GM23338 (cell line): ENCODE measurements around the gene CAPN14. TPM values are rescaled to one million over a fixed set of nuclear protein-coding genes. Genes with fewer than 3 reads are reported as not detected.

Experiments
- ATAC-seq: fragments of 200-7000 bp; cut with Tn5 transposase; 3 replicates; pipeline ENCODE4 v1.9.1; 2020
- DNase-seq: peaks from one replicate; pipeline ENCODE4 v3.0.0-alpha.2; 2015; ENCODE audit warnings: low spot score
- H2AFZ ChIP-seq: fragments of 200-600 bp; sonication (generic); 2 replicates; pipeline ENCODE4 v1.8.0; 2016; ENCODE audit warnings: antibody characterized with exemption, mild to moderate bottlenecking, moderate library complexity
- H3F3A ChIP-seq: fragments of 200-600 bp; sonication (generic); replicated peaks from 2 replicates; pipeline ENCODE4 v1.8.0; 2017; ENCODE audit warnings: antibody characterized with exemption, mixed run types, low read depth
- H3K27ac ChIP-seq: fragments of 200-600 bp; sonication (generic); 2 replicates; pipeline ENCODE4 v1.6.1; 2016; ENCODE audit warnings: low read depth
- H3K27me3 ChIP-seq: fragments of 200-600 bp; sonication (generic); 2 replicates; pipeline ENCODE4 v1.8.0; 2016; ENCODE audit warnings: mild to moderate bottlenecking, mixed run types, moderate library complexity; ENCODE audit not compliant: insufficient read depth
- H3K36me3 ChIP-seq: fragments of 200-600 bp; sonication (generic); 2 replicates; pipeline ENCODE4 v1.8.0; 2016; ENCODE audit warnings: mild to moderate bottlenecking; ENCODE audit not compliant: insufficient read depth
- H3K4me1 ChIP-seq: fragments of 200-600 bp; sonication (generic); 2 replicates; pipeline ENCODE4 v1.8.0; 2016; ENCODE audit warnings: mild to moderate bottlenecking, moderate library complexity; ENCODE audit not compliant: insufficient read depth
- H3K4me2 ChIP-seq: fragments of 200-600 bp; sonication (generic); 2 replicates; pipeline ENCODE4 v1.7.1; 2017; ENCODE audit warnings: mixed run types
- H3K4me3 ChIP-seq: fragments of 200-600 bp; sonication (generic); 2 replicates; pipeline ENCODE4 v1.6.1; 2016; ENCODE audit warnings: mixed run types
- H3K79me2 ChIP-seq: fragments of 200-600 bp; sonication (generic); replicated peaks from 2 replicates; pipeline ENCODE4 v1.8.0; 2017; ENCODE audit warnings: mild to moderate bottlenecking; ENCODE audit not compliant: insufficient read depth
- H3K9me2 ChIP-seq: fragments of 200-600 bp; sonication (generic); 2 replicates; pipeline ENCODE4 v1.8.0; 2017; ENCODE audit not compliant: insufficient read depth
- H4K20me1 ChIP-seq: fragments of 200-600 bp; sonication (generic); replicated peaks from 2 replicates; pipeline ENCODE4 v1.8.0; 2017; ENCODE audit warnings: mild to moderate bottlenecking; ENCODE audit not compliant: insufficient read depth
- H3K27ac Mint-ChIP-seq: 2 replicates; pipeline ENCODE4 v1.8.0; 2020; ENCODE audit warnings: inconsistent platforms, mild to moderate bottlenecking, moderate library complexity, mixed read lengths
- H3K27me3 Mint-ChIP-seq: 3 replicates; pipeline ENCODE4 v1.8.0; 2022; ENCODE audit warnings: low read depth, mild to moderate bottlenecking, moderate library complexity, mixed read lengths, inconsistent platforms; ENCODE audit not compliant: insufficient read depth, poor library complexity
- H3K36me3 Mint-ChIP-seq: 3 replicates; pipeline ENCODE4 v1.8.0; 2021; ENCODE audit warnings: low read depth, mild to moderate bottlenecking, inconsistent platforms, moderate library complexity, mixed read lengths
- H3K4me1 Mint-ChIP-seq: 3 replicates; pipeline ENCODE4 v1.8.0; 2020; ENCODE audit warnings: mild to moderate bottlenecking, inconsistent platforms, mixed read lengths
- H3K4me3 Mint-ChIP-seq: 3 replicates; pipeline ENCODE4 v1.8.0; 2021; ENCODE audit warnings: moderate library complexity, mild to moderate bottlenecking, inconsistent platforms, mixed read lengths
- H3K9me3 Mint-ChIP-seq: 3 replicates; pipeline ENCODE4 v1.8.0; 2020; ENCODE audit warnings: moderate library complexity, mild to moderate bottlenecking, inconsistent platforms, mixed read lengths
- CREB1 ChIP-seq: fragments of 250-450 bp; sonication (Bioruptor Pico); IDR thresholded peaks from 2 replicates; pipeline ENCODE4 v1.5.0; 2020; ENCODE audit warnings: low read depth, mild to moderate bottlenecking, moderate library complexity
- EZH2 ChIP-seq: fragments of 200-600 bp; sonication (generic); IDR thresholded peaks from one replicate; pipeline ENCODE4 v1.8.0; 2017; ENCODE audit warnings: antibody characterized with exemption, mild to moderate bottlenecking, low read depth; ENCODE audit not compliant: unreplicated experiment
- EZH2phosphoT487 ChIP-seq: fragments of 200-600 bp; sonication (generic); IDR thresholded peaks from one replicate; pipeline ENCODE4 v1.8.1; 2018; ENCODE audit warnings: antibody characterized with exemption; ENCODE audit not compliant: unreplicated experiment
- JUNB ChIP-seq: IDR thresholded peaks from one replicate; pipeline ENCODE4 v1.6.1; 2016; ENCODE audit warnings: antibody characterized with exemption; ENCODE audit not compliant: unreplicated experiment
- NANOG ChIP-seq: IDR thresholded peaks from 2 replicates; pipeline ENCODE4 v1.6.1; 2016; ENCODE audit warnings: antibody characterized with exemption, borderline replicate concordance
- POLR2AphosphoS5 ChIP-seq: IDR thresholded peaks from 2 replicates; pipeline ENCODE4 v1.6.1; 2016; ENCODE audit warnings: antibody characterized with exemption, low read depth
- STAT1 ChIP-seq: IDR thresholded peaks from one replicate; pipeline ENCODE4 v1.6.1; 2016; ENCODE audit warnings: antibody characterized with exemption; ENCODE audit not compliant: unreplicated experiment
- ZNF114 ChIP-seq: fragments of 250-450 bp; sonication (Bioruptor Pico); IDR thresholded peaks from 2 replicates; pipeline ENCODE4 v1.5.0; 2020; ENCODE audit warnings: mild to moderate bottlenecking, moderate library complexity
- ZNF331 ChIP-seq: fragments of 250-450 bp; sonication (Bioruptor Pico); IDR thresholded peaks from 2 replicates; pipeline ENCODE4 v1.5.0; 2020; ENCODE audit warnings: low read depth, mild to moderate bottlenecking, moderate library complexity
- polyA plus RNA-seq: library from polyadenylated mRNA; unstranded; fragments of >200 nt; fragmentation: Nextera tagmentation; extraction: Ambion mirVana; gene quantifications from 2 replicates; pipeline ENCODE4 v1.2.1, GENCODE V29; 2016
- total RNA-seq: library from RNA; depleted of rRNA; stranded (reverse); fragments of >200 nt; shearing (Covaris generic); gene quantifications from 2 replicates; pipeline ENCODE4 v1.2.3, GENCODE V29; 2014
- TF ChIP-seq, protein P1 (sequence below): IDR thresholded peaks from 2 replicates; pipeline ENCODE4 v1.6.1; 2016; ENCODE audit warnings: antibody characterized with exemption
- TF ChIP-seq, protein P2 (sequence below): fragments of 250-450 bp; sonication (Bioruptor Pico); IDR thresholded peaks from 2 replicates; pipeline ENCODE4 v1.5.0; 2020; ENCODE audit warnings: mild to moderate bottlenecking, moderate library complexity
- TF ChIP-seq, protein P3 (sequence below), 2 experiments: fragments of 200-600 bp in 1 of 2; sonication (generic) in 1 of 2; conservative IDR thresholded peaks; 2 replicates each; pipeline versions ENCODE4 v1.5.1 to v1.6.1; 2016 to 2017; ENCODE audit warnings: antibody characterized with exemption in 2 of 2, low read depth in 2 of 2, mild to moderate bottlenecking in 2 of 2, moderate library complexity in 1 of 2

CAPN14 gene
- total and polyA plus RNA-seq, 2 experiments from 2014 or later, result 0.15 TPM; not detected in 1

DNA sequence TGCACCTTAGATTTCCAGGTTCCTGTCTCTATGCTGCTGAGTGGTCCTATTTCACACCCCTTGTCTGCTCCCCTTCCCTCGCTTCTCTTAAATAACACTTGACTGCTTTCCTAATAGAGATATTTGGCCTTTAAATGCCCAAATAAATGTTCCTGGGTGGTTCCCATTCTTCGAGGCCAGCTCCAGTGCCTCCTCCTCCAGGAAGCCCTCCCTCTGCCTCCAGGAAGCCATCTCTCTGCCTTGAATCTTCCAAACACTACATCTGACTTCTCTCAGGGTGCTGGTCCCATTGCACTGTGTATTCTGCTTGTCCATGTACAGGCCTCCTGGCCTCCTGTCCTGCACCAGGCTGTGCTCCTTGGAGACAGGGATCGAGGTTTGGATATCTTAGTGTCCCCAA lies 30.8 kb upstream of the CAPN14 start:
- Mint-ChIP-seq H3K27me3 (peaks cover 9% of the 10 kb centered on the region), H3K27ac (no peak overlapping the region), H3K4me1 (peaks cover 10% of the 10 kb centered on the region), H3K9me3 (no peaks in the 10 kb centered on the region), H3K4me3 (no peak overlapping the region), H3K36me3 (peaks cover 3% of the 10 kb centered on the region; the same call in 2 of the 3 replicates)
- H3K4me1 ChIP-seq, result no peaks in the 10 kb centered on the region; the same call in 1 of the 2 replicates
- no peaks in the 10 kb centered on the region for H3K9me2 ChIP-seq
- H3K36me3 ChIP-seq, result no peaks in the 10 kb centered on the region
- no peak overlapping the region for H2AFZ ChIP-seq
- H4K20me1 ChIP-seq, result no peaks in the 10 kb centered on the region
- H3K79me2 ChIP-seq, result no peaks in the 10 kb centered on the region
- no peaks in the 10 kb centered on the region for H3K27me3 ChIP-seq
- ATAC-seq (no peak), DNase-seq (no peak)
- TF ChIP-seq ZNF114 (no peak), NANOG (no peak), EZH2 (no peak), ZNF331 (CRISPR knock-in tag) (no peak), POLR2AphosphoS5 (no peak), JUNB (no peak)
- H3K4me2 ChIP-seq, result no peak overlapping the region
- no peak overlapping the region for H3K27ac ChIP-seq
- no peaks in the 10 kb centered on the region for H3F3A ChIP-seq
- no peak overlapping the region for H3K4me3 ChIP-seq

DNA sequence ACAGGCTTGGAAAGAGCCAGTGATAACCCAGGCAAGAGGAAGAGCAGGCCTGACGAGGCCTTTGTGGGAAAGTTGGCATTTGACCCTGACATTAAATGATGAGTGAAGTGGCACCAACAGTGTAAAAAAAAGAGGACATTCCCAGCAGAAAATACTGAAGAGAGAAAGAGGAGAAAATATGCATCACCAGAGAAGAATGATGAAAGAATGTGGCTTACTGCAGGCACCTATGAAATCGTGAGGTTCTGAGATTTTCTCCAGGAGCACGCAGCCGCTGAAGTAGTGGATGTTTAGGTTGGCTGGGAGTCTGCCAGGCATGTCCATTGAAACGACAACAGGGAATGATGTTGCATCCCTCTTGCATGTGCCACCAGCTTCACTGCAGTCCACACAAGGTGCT lies 30.4 kb upstream of the CAPN14 start:
- Histone ChIP-seq H3K9me2 (no peaks in the 10 kb centered on the region), H3F3A (no peaks in the 10 kb centered on the region), H3K4me1 (no peaks in the 10 kb centered on the region; the same call in 1 of the 2 replicates), H3K4me2 (no peak overlapping the region), H3K4me3 (no peak overlapping the region), H3K27me3 (no peaks in the 10 kb centered on the region), H3K79me2 (no peaks in the 10 kb centered on the region), H2AFZ (no peak overlapping the region), H3K36me3 (no peaks in the 10 kb centered on the region), H4K20me1 (no peaks in the 10 kb centered on the region), H3K27ac (no peak overlapping the region)
- Mint-ChIP-seq H3K9me3 (no peaks in the 10 kb centered on the region), H3K27me3 (peaks cover 8% of the 10 kb centered on the region), H3K4me1 (peaks cover 8% of the 10 kb centered on the region), H3K27ac (no peak overlapping the region), H3K36me3 (peaks cover 3% of the 10 kb centered on the region; the same call in 2 of the 3 replicates), H3K4me3 (no peak overlapping the region)
- no peak for ATAC-seq
- DNase-seq, result no peak
- TF ChIP-seq STAT1, result no peak
- TF ChIP-seq EZH2, result no peak
- TF ChIP-seq NANOG, result no peak
- no peak for TF ChIP-seq CREB1 (CRISPR knock-in tag)
- TF ChIP-seq JUNB, result no peak
- TF ChIP-seq, protein P1, sequence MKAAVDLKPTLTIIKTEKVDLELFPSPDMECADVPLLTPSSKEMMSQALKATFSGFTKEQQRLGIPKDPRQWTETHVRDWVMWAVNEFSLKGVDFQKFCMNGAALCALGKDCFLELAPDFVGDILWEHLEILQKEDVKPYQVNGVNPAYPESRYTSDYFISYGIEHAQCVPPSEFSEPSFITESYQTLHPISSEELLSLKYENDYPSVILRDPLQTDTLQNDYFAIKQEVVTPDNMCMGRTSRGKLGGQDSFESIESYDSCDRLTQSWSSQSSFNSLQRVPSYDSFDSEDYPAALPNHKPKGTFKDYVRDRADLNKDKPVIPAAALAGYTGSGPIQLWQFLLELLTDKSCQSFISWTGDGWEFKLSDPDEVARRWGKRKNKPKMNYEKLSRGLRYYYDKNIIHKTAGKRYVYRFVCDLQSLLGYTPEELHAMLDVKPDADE, result no peak
- TF ChIP-seq EZH2phosphoT487, result no peak
- TF ChIP-seq POLR2AphosphoS5, result no peak
- TF ChIP-seq, protein P2, sequence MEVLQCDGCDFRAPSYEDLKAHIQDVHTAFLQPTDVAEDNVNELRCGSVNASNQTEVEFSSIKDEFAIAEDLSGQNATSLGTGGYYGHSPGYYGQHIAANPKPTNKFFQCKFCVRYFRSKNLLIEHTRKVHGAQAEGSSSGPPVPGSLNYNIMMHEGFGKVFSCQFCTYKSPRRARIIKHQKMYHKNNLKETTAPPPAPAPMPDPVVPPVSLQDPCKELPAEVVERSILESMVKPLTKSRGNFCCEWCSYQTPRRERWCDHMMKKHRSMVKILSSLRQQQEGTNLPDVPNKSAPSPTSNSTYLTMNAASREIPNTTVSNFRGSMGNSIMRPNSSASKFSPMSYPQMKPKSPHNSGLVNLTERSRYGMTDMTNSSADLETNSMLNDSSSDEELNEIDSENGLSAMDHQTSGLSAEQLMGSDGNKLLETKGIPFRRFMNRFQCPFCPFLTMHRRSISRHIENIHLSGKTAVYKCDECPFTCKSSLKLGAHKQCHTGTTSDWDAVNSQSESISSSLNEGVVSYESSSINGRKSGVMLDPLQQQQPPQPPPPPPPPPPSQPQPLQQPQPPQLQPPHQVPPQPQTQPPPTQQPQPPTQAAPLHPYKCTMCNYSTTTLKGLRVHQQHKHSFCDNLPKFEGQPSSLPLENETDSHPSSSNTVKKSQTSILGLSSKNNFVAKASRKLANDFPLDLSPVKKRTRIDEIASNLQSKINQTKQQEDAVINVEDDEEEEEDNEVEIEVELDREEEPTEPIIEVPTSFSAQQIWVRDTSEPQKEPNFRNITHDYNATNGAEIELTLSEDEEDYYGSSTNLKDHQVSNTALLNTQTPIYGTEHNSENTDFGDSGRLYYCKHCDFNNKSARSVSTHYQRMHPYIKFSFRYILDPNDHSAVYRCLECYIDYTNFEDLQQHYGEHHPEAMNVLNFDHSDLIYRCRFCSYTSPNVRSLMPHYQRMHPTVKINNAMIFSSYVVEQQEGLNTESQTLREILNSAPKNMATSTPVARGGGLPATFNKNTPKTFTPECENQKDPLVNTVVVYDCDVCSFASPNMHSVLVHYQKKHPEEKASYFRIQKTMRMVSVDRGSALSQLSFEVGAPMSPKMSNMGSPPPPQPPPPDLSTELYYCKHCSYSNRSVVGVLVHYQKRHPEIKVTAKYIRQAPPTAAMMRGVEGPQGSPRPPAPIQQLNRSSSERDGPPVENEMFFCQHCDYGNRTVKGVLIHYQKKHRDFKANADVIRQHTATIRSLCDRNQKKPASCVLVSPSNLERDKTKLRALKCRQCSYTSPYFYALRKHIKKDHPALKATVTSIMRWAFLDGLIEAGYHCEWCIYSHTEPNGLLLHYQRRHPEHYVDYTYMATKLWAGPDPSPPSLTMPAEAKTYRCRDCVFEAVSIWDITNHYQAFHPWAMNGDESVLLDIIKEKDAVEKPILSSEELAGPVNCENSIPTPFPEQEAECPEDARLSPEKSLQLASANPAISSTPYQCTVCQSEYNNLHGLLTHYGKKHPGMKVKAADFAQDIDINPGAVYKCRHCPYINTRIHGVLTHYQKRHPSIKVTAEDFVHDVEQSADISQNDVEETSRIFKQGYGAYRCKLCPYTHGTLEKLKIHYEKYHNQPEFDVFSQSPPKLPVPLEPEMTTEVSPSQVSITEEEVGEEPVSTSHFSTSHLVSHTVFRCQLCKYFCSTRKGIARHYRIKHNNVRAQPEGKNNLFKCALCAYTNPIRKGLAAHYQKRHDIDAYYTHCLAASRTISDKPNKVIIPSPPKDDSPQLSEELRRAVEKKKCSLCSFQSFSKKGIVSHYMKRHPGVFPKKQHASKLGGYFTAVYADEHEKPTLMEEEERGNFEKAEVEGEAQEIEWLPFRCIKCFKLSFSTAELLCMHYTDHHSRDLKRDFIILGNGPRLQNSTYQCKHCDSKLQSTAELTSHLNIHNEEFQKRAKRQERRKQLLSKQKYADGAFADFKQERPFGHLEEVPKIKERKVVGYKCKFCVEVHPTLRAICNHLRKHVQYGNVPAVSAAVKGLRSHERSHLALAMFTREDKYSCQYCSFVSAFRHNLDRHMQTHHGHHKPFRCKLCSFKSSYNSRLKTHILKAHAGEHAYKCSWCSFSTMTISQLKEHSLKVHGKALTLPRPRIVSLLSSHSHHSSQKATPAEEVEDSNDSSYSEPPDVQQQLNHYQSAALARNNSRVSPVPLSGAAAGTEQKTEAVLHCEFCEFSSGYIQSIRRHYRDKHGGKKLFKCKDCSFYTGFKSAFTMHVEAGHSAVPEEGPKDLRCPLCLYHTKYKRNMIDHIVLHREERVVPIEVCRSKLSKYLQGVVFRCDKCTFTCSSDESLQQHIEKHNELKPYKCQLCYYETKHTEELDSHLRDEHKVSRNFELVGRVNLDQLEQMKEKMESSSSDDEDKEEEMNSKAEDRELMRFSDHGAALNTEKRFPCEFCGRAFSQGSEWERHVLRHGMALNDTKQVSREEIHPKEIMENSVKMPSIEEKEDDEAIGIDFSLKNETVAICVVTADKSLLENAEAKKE (CRISPR knock-in tag), result no peak
- TF ChIP-seq, protein P3, sequence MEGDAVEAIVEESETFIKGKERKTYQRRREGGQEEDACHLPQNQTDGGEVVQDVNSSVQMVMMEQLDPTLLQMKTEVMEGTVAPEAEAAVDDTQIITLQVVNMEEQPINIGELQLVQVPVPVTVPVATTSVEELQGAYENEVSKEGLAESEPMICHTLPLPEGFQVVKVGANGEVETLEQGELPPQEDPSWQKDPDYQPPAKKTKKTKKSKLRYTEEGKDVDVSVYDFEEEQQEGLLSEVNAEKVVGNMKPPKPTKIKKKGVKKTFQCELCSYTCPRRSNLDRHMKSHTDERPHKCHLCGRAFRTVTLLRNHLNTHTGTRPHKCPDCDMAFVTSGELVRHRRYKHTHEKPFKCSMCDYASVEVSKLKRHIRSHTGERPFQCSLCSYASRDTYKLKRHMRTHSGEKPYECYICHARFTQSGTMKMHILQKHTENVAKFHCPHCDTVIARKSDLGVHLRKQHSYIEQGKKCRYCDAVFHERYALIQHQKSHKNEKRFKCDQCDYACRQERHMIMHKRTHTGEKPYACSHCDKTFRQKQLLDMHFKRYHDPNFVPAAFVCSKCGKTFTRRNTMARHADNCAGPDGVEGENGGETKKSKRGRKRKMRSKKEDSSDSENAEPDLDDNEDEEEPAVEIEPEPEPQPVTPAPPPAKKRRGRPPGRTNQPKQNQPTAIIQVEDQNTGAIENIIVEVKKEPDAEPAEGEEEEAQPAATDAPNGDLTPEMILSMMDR (conservative IDR thresholded peaks at IDR 0.05; ENCODE audit: low read depth in 2 of 2), result no peak
